ENCODE data around the gene ABCA4. TPM values are rescaled to one million over a fixed set of nuclear protein-coding genes. Genes with fewer than 3 reads are reported as not detected.

ABCA4 gene
- total RNA-seq, 1 experiment from 2014 or later = 0.22 TPM

- no peaks in the 10 kb centered on the region for H3K9me3 ChIP-seq (ENCODE audit: control insufficient read depth in 1 of 2, insufficient read depth in 1 of 2, low read depth in 1 of 2, low read length in 2 of 2)
- no peak overlapping the region for H3K9ac ChIP-seq (ENCODE audit: low read length)
- H3K36me3 ChIP-seq (ENCODE audit: control insufficient read depth in 1 of 2, insufficient read depth in 2 of 2, low read length in 2 of 2) = no peaks in the 10 kb centered on the region
- H2AFZ ChIP-seq (ENCODE audit: low read depth, low read length, poor library complexity, severe bottlenecking) = peak overlapping the region; percentile 14
- CTCF ChIA-PET = no interaction called here
- no peaks in the 10 kb centered on the region for H3K27me3 ChIP-seq (ENCODE audit: insufficient read depth, low read length)
- peak; percentile 43 for DNase-seq (ENCODE audit: low read depth, low spot score)
- POLR2A ChIA-PET = no interaction called here
- no peaks in the 10 kb centered on the region for H4K20me1 ChIP-seq (ENCODE audit: insufficient read depth)
- RAD21 ChIA-PET (ENCODE audit: low non-redundant PET in 1 of 2, low total read pairs in 2 of 2, uncharacterized antibody in 2 of 2, unreplicated experiment in 2 of 2) = no interaction called here
- H3K4me3 ChIP-seq (replicated peaks in 1 of 2; ENCODE audit: low read depth in 1 of 2, low read length in 2 of 2) = no peak overlapping the region
- peak; percentile 63 for ATAC-seq
- H3K9me2 ChIP-seq (ENCODE audit: insufficient read depth) = no peaks in the 10 kb centered on the region
- H3K27ac ChIP-seq (ENCODE audit: low read depth, low read length) = no peak overlapping the region
- no peaks in the 10 kb centered on the region for H3K79me2 ChIP-seq (ENCODE audit: insufficient read depth, low read length)
- no TSS peak for BruUV-seq (replicated peaks)
- peak overlapping the region; percentile 52 for H3K4me2 ChIP-seq (ENCODE audit: low read length)
- H3K4me1 ChIP-seq (ENCODE audit: control insufficient read depth in 1 of 2, insufficient read depth in 2 of 2, low read length in 2 of 2) = peaks cover 14 to 58% of the 10 kb centered on the region in 2 experiments
- intact Hi-C loops (cut with micrococcal nuclease) = no loop called here
- TF ChIP-seq YY1 (IDR thresholded peaks at IDR 0.05; ENCODE audit: extremely low read depth, insufficient replicate concordance, low read depth, low read length) (no peak), POLR2AphosphoS5 (IDR thresholded peaks at IDR 0.05; ENCODE audit: low read depth, low read length) (no peak), REST (IDR thresholded peaks at IDR 0.05; ENCODE audit: low read depth) (no peak), TCF7L2 (IDR thresholded peaks at IDR 0.05; ENCODE audit: borderline replicate concordance, extremely low read depth, insufficient read depth, insufficient read length) (no peak), MAX (IDR thresholded peaks at IDR 0.05) (no peak), SRF (IDR thresholded peaks at IDR 0.05; ENCODE audit: low read depth) (no peak), SIN3A (IDR thresholded peaks at IDR 0.05; ENCODE audit: low read depth) (no peak), POLR2A (IDR thresholded peaks at IDR 0.05; ENCODE audit: borderline replicate concordance, extremely low read depth, insufficient read depth, insufficient read length) (no peak), SP1 (IDR thresholded peaks at IDR 0.05; ENCODE audit: low read depth) (0 out of 2 replicates have a peak, but pooled peaks have one; percentile 19), EZH2 (IDR thresholded peaks at IDR 0.05) (no peak), RAD21 (IDR thresholded peaks at IDR 0.05; ENCODE audit: low read depth) (no peak), EGR1 (IDR thresholded peaks at IDR 0.05; ENCODE audit: low read depth) (no peak), ELF1 (IDR thresholded peaks at IDR 0.05; ENCODE audit: borderline replicate concordance, low read depth) (no peak), FOSL1 (IDR thresholded peaks at IDR 0.05; ENCODE audit: low read depth) (0 out of 2 replicates have a peak, but pooled peaks have one; percentile 34), CEBPB (IDR thresholded peaks at IDR 0.05; ENCODE audit: low read depth) (no peak), ZFX (IDR thresholded peaks at IDR 0.05) (no peak), CBX3 (IDR thresholded peaks at IDR 0.05; ENCODE audit: low read depth) (0 out of 2 replicates have a peak, but pooled peaks have one; percentile 27), ZNF274 (IDR thresholded peaks at IDR 0.05; ENCODE audit: low read depth, low read length) (no peak), EZH2phosphoT487 (IDR thresholded peaks at IDR 0.05; ENCODE audit: borderline replicate concordance) (no peak), JUND (IDR thresholded peaks at IDR 0.05) (peak; percentile 40; the same call in 1 of the 2 replicates), ZBTB33 (IDR thresholded peaks at IDR 0.05; ENCODE audit: extremely low read depth, insufficient replicate concordance, low read length) (no peak)
- TF ChIP-seq, protein P1, sequence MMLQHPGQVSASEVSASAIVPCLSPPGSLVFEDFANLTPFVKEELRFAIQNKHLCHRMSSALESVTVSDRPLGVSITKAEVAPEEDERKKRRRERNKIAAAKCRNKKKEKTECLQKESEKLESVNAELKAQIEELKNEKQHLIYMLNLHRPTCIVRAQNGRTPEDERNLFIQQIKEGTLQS (IDR thresholded peaks at IDR 0.05) = no peak
These were observed 39.9 kb upstream of the ABCA4 start for GRCh38 chr1:94160811-94161210.
